ENCODE data around the gene SETD5.

GRCh38 chr3:9386501-9387321, 10.7 kb upstream of the SETD5 start:
- TF ChIP-seq EZH2 (IDR thresholded peaks at IDR 0.05; ENCODE audit: borderline replicate concordance, low read depth, low read length, severe bottlenecking) (no peak), CTCF (IDR thresholded peaks at IDR 0.05; ENCODE audit: borderline replicate concordance, extremely low read depth, low read length, poor library complexity, severe bottlenecking) (no peak)

Measured in DND-41 (cell line).